Measurements from ENCODE around the gene TMEM79.

Gene TMEM79
- 4.0 to 7.0 (median 4.0) reads per million in 3 donors for total RNA-seq

DNA sequence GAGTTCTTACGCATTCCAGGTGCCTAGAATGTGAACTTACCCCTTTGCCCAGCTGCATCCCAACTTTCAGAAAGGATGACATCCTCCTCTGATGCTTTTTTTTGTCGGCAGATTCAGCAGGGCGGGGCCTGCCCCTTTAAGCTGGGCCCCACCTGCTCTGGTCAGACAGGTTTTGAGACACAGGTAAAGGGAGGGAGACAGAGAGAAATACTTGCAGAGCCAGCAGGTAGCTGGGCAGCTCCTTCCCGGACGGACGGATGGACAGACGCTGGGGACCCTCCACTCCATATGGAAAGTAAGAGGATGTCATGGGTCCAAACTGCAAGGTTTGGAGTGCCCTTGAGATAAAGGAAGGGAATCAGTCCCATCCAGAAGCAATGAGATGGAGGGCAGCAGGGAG, at the start of gene TMEM79:
Gene TMEM79, plus strand, starts transcription at position 214 of the 400 bp plus-strand sequence. CDS start 902 bp downstream, outside the sequence.
- H3K27me3 ChIP-seq (replicated peaks; ENCODE audit: control insufficient read depth, insufficient read depth, low read length, poor library complexity, severe bottlenecking): no peaks in the 10 kb centered on the region
- no peak for DNase-seq
- no peaks in the 10 kb centered on the region for H3K9me3 ChIP-seq (ENCODE audit: control insufficient read depth, low read length)
- H3K4me3 ChIP-seq (ENCODE audit: insufficient read depth, low read depth, low read length, poor library complexity, severe bottlenecking): peak within 1 kb of the TSS; percentile 88
- H3K4me1 ChIP-seq (ENCODE audit: control insufficient read depth, insufficient read depth, low read length, poor library complexity, severe bottlenecking): peaks cover 18% of the 10 kb centered on the region
- H3K36me3 ChIP-seq (ENCODE audit: control insufficient read depth, insufficient read depth, low read length): peaks cover 11% of the 10 kb centered on the region
- H3K27ac ChIP-seq (ENCODE audit: insufficient read depth, low read length, poor library complexity, severe bottlenecking): peak within 1 kb of the TSS; percentile 81

DNA sequence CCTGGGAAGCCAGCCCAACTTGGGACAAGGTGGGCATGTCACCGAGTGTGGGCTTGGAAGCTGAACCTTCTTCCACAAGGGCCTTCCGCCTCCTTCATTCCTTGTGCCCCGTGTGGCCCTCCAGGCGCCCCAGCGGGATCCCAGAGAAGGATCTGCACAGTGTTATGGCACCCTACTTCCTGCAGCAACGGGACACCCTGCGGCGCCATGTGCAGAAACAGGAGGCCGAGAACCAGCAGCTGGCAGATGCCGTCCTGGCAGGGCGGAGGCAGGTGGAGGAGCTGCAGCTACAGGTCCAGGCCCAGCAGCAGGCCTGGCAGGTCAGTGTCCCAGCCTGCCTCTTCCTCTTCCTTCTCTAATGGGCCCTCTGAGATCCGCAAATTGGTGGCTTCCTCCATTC, 48.0 kb upstream of the TMEM79 start:
- no peaks in the 10 kb centered on the region for H3K27me3 ChIP-seq (replicated peaks; ENCODE audit: control insufficient read depth, insufficient read depth, low read length, poor library complexity, severe bottlenecking)

GRCh38 chr1:156238248-156238647, 45.9 kb upstream of the TMEM79 start:
- Histone ChIP-seq H3K9me3 (ENCODE audit: control insufficient read depth, low read length) (no peaks in the 10 kb centered on the region), H3K36me3 (ENCODE audit: control insufficient read depth, insufficient read depth, low read length) (peaks cover 43% of the 10 kb centered on the region), H3K4me3 (ENCODE audit: insufficient read depth, low read depth, low read length, poor library complexity, severe bottlenecking) (no peak overlapping the region), H3K4me1 (ENCODE audit: control insufficient read depth, insufficient read depth, low read length, poor library complexity, severe bottlenecking) (no peaks in the 10 kb centered on the region), H3K27me3 (replicated peaks; ENCODE audit: control insufficient read depth, insufficient read depth, low read length, poor library complexity, severe bottlenecking) (no peaks in the 10 kb centered on the region), H3K27ac (ENCODE audit: insufficient read depth, low read length, poor library complexity, severe bottlenecking) (no peak overlapping the region)
- no peak for DNase-seq

More for the DNA sequence above, 48.0 kb upstream of the TMEM79 start:
- Histone ChIP-seq H3K4me3 (ENCODE audit: insufficient read depth, low read depth, low read length, poor library complexity, severe bottlenecking) (no peak overlapping the region), H3K36me3 (ENCODE audit: control insufficient read depth, insufficient read depth, low read length) (peaks cover 49% of the 10 kb centered on the region), H3K4me1 (ENCODE audit: control insufficient read depth, insufficient read depth, low read length, poor library complexity, severe bottlenecking) (no peaks in the 10 kb centered on the region), H3K27ac (ENCODE audit: insufficient read depth, low read length, poor library complexity, severe bottlenecking) (no peak overlapping the region), H3K9me3 (ENCODE audit: control insufficient read depth, low read length) (no peaks in the 10 kb centered on the region)
- no peak for DNase-seq

- Histone ChIP-seq H3K4me3 (ENCODE audit: insufficient read depth, low read depth, low read length, poor library complexity, severe bottlenecking) (no peak overlapping the region), H3K36me3 (ENCODE audit: control insufficient read depth, insufficient read depth, low read length) (peaks cover 35% of the 10 kb centered on the region), H3K27me3 (replicated peaks; ENCODE audit: control insufficient read depth, insufficient read depth, low read length, poor library complexity, severe bottlenecking) (no peaks in the 10 kb centered on the region), H3K27ac (ENCODE audit: insufficient read depth, low read length, poor library complexity, severe bottlenecking) (no peak overlapping the region), H3K4me1 (ENCODE audit: control insufficient read depth, insufficient read depth, low read length, poor library complexity, severe bottlenecking) (peaks cover 6% of the 10 kb centered on the region), H3K9me3 (ENCODE audit: control insufficient read depth, low read length) (no peaks in the 10 kb centered on the region)
- DNase-seq: no peak
Observed at GRCh38 chr1:156241311-156241811, 42.8 kb upstream of the TMEM79 start.

DNA sequence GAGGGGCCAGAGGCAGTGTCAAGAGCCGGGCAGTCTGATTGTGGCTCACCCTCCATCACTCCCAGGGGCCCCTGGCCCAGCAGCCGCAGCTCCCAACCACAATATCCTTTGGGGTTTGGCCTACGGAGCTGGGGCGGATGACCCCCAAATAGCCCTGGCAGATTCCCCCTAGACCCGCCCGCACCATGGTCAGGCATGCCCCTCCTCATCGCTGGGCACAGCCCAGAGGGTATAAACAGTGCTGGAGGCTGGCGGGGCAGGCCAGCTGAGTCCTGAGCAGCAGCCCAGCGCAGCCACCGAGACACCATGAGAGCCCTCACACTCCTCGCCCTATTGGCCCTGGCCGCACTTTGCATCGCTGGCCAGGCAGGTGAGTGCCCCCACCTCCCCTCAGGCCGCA, 42.2 kb upstream of the TMEM79 start, which contains the start of gene BGLAP:
Gene BGLAP, plus strand, starts transcription at position 259 of the 400 bp plus-strand sequence. Its CDS starts 48 bp downstream, at position 307.
- H3K36me3 ChIP-seq (ENCODE audit: control insufficient read depth, insufficient read depth, low read length): peaks cover 29% of the 10 kb centered on the region
- DNase-seq: no peak
- H3K9me3 ChIP-seq (ENCODE audit: control insufficient read depth, low read length): no peaks in the 10 kb centered on the region
- H3K27me3 ChIP-seq (replicated peaks; ENCODE audit: control insufficient read depth, insufficient read depth, low read length, poor library complexity, severe bottlenecking): no peaks in the 10 kb centered on the region
- peaks cover 6% of the 10 kb centered on the region for H3K4me1 ChIP-seq (ENCODE audit: control insufficient read depth, insufficient read depth, low read length, poor library complexity, severe bottlenecking)
- no peak within 1 kb of the TSS for H3K4me3 ChIP-seq (ENCODE audit: insufficient read depth, low read depth, low read length, poor library complexity, severe bottlenecking)
- H3K27ac ChIP-seq (ENCODE audit: insufficient read depth, low read length, poor library complexity, severe bottlenecking): no peak within 1 kb of the TSS

- peaks cover 24% of the 10 kb centered on the region for H3K36me3 ChIP-seq (ENCODE audit: control insufficient read depth, insufficient read depth, low read length)
Observed at GRCh38 chr1:156242738-156243137, 41.4 kb upstream of the TMEM79 start.

GRCh38 chr1:156244126-156244525, 40.0 kb upstream of the TMEM79 start:
- Histone ChIP-seq H3K4me3 (ENCODE audit: insufficient read depth, low read depth, low read length, poor library complexity, severe bottlenecking) (no peak overlapping the region), H3K9me3 (ENCODE audit: control insufficient read depth, low read length) (no peaks in the 10 kb centered on the region), H3K36me3 (ENCODE audit: control insufficient read depth, insufficient read depth, low read length) (peaks cover 10% of the 10 kb centered on the region), H3K27me3 (replicated peaks; ENCODE audit: control insufficient read depth, insufficient read depth, low read length, poor library complexity, severe bottlenecking) (no peaks in the 10 kb centered on the region), H3K27ac (ENCODE audit: insufficient read depth, low read length, poor library complexity, severe bottlenecking) (no peak overlapping the region), H3K4me1 (ENCODE audit: control insufficient read depth, insufficient read depth, low read length, poor library complexity, severe bottlenecking) (peaks cover 6% of the 10 kb centered on the region)
- no peak for DNase-seq

More at GRCh38 chr1:156242738-156243137, 41.4 kb upstream of the TMEM79 start:
- H3K9me3 ChIP-seq (ENCODE audit: control insufficient read depth, low read length): no peaks in the 10 kb centered on the region
- H3K27ac ChIP-seq (ENCODE audit: insufficient read depth, low read length, poor library complexity, severe bottlenecking): no peak overlapping the region
- peaks cover 6% of the 10 kb centered on the region for H3K4me1 ChIP-seq (ENCODE audit: control insufficient read depth, insufficient read depth, low read length, poor library complexity, severe bottlenecking)
- DNase-seq: no peak
- H3K4me3 ChIP-seq (ENCODE audit: insufficient read depth, low read depth, low read length, poor library complexity, severe bottlenecking): no peak overlapping the region
- no peaks in the 10 kb centered on the region for H3K27me3 ChIP-seq (replicated peaks; ENCODE audit: control insufficient read depth, insufficient read depth, low read length, poor library complexity, severe bottlenecking)

DNA sequence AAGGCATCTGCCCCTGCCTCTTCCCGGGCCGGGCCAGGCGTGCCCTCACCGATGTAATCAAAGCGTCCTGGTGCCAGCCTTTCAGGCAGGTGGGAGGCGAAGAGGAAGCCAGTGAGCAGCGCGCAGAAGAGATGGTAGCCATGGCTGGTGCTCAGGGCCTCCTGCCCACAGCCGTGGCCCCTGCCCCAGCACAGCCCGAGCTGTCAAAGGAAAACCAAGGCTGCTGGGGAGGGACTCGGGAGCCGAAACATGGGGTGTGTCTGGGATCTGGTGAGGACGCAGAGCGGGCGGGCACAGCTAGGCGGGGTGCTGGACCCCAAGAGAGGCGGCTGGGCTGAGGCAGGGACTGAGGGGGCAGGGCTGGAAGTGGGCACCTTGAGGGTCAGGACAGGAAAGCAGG, 39.4 kb upstream of the TMEM79 start:
- Histone ChIP-seq H3K4me1 (ENCODE audit: control insufficient read depth, insufficient read depth, low read length, poor library complexity, severe bottlenecking) (peaks cover 6% of the 10 kb centered on the region), H3K27ac (ENCODE audit: insufficient read depth, low read length, poor library complexity, severe bottlenecking) (no peak overlapping the region), H3K4me3 (ENCODE audit: insufficient read depth, low read depth, low read length, poor library complexity, severe bottlenecking) (no peak overlapping the region), H3K36me3 (ENCODE audit: control insufficient read depth, insufficient read depth, low read length) (peaks cover 6% of the 10 kb centered on the region), H3K9me3 (ENCODE audit: control insufficient read depth, low read length) (no peaks in the 10 kb centered on the region), H3K27me3 (replicated peaks; ENCODE audit: control insufficient read depth, insufficient read depth, low read length, poor library complexity, severe bottlenecking) (no peaks in the 10 kb centered on the region)
- no peak for DNase-seq

GRCh38 chr1:156245451-156246232, 38.5 kb upstream of the TMEM79 start:
- peaks cover 9% of the 10 kb centered on the region for H3K36me3 ChIP-seq (ENCODE audit: control insufficient read depth, insufficient read depth, low read length)
- H3K27ac ChIP-seq (ENCODE audit: insufficient read depth, low read length, poor library complexity, severe bottlenecking): peak overlapping the region; percentile 0
- DNase-seq: no peak

DNA sequence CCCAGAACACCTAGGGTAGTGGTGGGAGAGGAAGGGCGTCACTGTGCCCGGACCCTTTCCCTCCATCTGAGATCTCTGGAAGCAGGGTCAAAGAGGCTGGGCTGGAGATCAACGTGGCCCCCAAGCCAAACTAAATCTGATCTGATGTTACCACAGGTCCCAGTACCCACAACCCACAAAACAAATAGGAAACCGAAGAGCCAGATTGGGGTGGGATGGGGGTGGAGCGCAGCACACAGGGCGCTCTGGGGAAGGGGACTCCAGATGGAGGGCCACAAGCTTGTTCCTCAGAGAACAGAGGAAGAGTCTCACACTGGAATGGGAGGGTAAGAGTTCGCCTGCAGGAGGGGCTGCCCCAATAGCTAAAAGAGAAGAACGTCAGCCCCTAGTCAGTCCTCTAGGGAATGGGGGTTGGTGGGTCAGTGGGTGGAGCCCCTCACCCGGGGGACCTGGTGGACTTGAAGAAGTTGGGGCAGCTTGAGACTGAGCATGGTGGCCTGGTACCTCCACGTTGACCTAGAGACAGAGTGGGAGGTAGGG, 37.8 kb upstream of the TMEM79 start:
- Histone ChIP-seq H3K27me3 (replicated peaks; ENCODE audit: control insufficient read depth, insufficient read depth, low read length, poor library complexity, severe bottlenecking) (no peaks in the 10 kb centered on the region), H3K36me3 (ENCODE audit: control insufficient read depth, insufficient read depth, low read length) (peaks cover 13% of the 10 kb centered on the region), H3K9me3 (ENCODE audit: control insufficient read depth, low read length) (no peaks in the 10 kb centered on the region), H3K27ac (ENCODE audit: insufficient read depth, low read length, poor library complexity, severe bottlenecking) (no peak overlapping the region), H3K4me3 (ENCODE audit: insufficient read depth, low read depth, low read length, poor library complexity, severe bottlenecking) (no peak overlapping the region), H3K4me1 (ENCODE audit: control insufficient read depth, insufficient read depth, low read length, poor library complexity, severe bottlenecking) (peaks cover 6% of the 10 kb centered on the region)
- DNase-seq: no peak

More at GRCh38 chr1:156245451-156246232, 38.5 kb upstream of the TMEM79 start:
- Histone ChIP-seq H3K4me3 (ENCODE audit: insufficient read depth, low read depth, low read length, poor library complexity, severe bottlenecking) (peak overlapping the region; percentile 59), H3K9me3 (ENCODE audit: control insufficient read depth, low read length) (no peaks in the 10 kb centered on the region), H3K27me3 (replicated peaks; ENCODE audit: control insufficient read depth, insufficient read depth, low read length, poor library complexity, severe bottlenecking) (no peaks in the 10 kb centered on the region), H3K4me1 (ENCODE audit: control insufficient read depth, insufficient read depth, low read length, poor library complexity, severe bottlenecking) (peaks cover 6% of the 10 kb centered on the region)
